GM19395 (cell line): ENCODE measurements around the gene CSMD2.
A peak's percentile ranks its signal among the peaks of the same experiment; 100 is the strongest.

Source experiments
- ATAC-seq: cut with Tn5 transposase; IDR thresholded peaks from one replicate; pipeline ENCODE4 v1.9.1; 2021; ENCODE audit warnings: mild to moderate bottlenecking, moderate library complexity; ENCODE audit not compliant: unreplicated experiment

Gene CSMD2

DNA sequence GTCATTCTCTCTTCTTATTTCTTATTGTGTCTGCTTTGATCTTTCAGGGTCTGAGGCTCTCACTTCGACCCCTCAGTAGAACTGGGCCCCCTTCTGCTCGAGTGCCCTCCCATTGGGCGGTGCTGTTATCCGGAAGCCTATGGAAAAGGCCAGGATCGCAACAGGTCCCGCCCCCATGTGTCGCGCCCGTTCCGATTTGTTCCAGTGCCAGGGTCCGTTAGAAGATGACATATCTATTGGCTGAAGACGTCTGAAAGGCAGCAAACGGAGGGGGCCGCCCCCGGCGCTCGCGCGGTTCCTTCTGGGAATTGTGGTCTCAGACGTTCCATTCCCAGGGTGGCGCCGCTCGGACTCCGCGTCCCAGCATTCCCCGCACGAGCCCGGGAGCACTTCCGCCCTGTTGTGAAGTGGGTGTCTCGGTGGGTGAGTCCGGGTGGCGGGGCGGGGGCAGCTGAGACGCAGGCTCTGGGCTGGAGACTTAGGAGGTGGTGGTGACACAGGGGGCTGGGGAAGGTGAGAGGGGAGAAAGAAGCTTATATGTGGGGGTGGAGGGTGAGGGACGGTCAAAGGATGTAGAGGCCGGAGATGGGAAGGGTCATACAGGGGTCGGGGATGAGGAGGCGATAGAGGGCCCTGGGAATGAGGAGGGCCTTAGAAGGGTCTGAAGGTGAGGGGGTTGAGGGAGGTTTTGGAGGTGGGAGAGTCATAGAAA, 692.6 kb downstream of the CSMD2 start, which contains the start of gene ZSCAN20:
Gene ZSCAN20 (plus strand): TSS at position 377 of the 712 bp plus-strand sequence. CDS start 6,644 bp downstream, outside the sequence.
- ATAC-seq, result peak; percentile 95

DNA sequence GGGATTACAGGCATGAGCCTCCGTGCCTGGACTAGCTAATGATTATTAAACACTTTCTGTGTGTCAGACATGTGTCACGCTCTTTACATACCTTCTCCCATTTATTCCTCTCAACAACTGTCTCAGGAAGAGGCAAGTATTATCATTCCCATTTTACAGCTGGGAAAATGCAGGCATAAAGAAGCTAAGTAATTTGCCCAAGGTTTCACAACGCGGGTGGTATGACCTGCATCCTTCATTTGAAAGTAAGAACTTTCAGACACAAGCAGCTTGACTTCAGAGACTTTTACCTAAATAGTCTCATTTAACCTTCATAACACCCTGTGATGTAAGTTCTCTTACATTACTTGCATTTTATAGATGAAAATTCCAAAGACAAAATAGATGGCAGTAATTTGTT, 693.6 kb downstream of the CSMD2 start:
- no peak for ATAC-seq

DNA sequence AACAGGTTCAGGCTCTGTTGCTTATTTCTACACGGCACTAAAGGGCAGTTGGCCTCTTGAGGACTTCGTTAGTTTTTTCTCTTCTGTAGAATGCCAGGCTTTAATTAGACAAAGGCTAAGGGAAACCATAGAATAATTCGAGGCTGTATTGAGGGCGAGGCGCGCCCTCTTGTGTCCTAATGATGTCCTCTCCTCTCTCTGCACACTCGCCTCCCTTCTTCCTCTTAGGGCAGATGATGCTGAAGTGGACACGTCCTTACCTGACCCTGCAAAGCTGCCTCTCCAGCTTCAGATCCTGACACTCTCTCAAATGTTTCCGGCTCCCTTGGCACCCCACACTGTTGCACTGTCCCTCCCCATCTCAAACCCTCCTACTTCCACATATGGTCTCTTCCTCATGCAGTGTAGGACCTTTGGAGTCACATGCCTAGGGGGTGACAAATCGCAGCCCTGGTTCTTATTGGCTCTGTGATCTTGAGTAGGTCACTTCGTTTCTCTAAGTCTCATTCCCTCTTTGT, 694.5 kb downstream of the CSMD2 start:
- no peak for ATAC-seq

DNA sequence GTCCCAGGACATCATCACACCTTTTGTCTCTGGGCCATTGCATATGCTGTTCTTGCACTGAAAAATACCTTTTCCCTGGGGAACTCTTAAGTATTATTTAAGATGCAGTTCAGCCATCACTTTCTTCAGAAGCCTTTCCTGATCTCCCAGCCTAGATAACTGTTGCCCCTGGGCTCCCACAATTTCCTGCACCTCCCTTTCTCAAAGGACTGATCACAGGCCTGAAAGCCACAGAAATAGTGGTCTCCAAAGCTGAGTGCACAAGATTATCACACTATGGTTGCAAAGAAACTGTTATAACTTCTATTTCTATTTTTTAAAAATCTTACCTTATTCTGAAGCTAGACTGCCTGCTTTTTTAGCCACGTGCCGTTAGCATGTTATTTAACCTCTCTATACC, 695.3 kb downstream of the CSMD2 start:
- ATAC-seq, result no peak

DNA sequence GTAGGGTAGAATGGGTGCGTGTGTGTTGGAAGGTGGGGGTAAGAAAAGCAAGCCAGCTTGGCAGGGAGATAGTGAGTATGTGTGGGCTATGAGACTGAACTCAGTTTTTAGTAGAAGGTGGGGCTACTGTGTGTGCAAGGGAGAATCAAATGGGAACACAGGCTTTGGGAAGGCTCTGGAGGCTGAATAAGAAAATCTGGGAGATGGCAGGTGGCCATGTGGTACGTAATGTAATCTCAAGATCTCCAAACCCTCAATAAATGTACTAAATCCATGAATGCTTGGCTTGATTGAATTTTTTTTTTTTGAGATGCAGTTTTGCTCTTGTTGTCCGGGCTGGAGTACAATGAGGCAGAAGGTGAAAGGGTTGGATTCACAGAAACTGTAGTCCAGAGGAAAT, 696.1 kb downstream of the CSMD2 start:
- no peak for ATAC-seq

DNA sequence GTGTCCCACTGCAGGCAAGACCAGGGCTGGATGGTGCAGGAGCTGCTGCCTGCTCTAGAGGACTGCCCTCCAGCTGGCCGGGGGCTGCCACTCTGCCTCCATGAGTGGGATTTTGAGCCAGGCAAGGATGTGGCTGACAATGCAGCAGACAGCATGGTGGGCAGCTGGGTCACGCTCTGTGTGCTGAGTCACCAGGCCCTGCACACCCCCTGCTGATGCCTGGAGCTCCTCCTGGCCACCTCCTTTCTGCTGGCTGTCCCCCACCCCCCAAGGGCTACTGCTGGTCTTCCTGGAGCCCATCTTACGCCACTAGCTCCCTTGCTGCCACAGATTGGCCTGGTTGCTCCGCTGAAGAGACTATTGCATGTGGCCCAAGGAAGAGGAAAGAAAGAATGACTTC, 696.5 kb downstream of the CSMD2 start:
- ATAC-seq, result no peak

DNA sequence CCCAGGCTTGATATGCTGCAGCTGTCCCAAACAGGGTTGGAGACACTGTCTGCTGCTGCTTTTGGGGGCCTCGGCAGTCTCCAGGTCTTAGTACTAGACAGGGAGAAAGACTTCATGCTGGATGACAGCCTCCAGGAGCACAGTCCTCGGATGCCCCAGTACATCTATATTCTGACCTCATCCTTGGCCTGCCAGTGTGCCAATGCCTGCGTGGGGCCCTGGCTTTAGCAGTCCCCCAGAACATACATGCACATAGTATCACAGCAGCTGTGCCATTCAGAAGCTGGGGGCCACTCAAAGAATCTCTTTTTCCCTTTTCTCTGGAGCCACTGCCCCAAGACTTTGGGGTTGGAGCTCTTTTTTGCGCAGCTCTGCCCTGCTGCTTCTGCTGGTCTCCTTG, 697.0 kb downstream of the CSMD2 start:
- ATAC-seq, result no peak

DNA sequence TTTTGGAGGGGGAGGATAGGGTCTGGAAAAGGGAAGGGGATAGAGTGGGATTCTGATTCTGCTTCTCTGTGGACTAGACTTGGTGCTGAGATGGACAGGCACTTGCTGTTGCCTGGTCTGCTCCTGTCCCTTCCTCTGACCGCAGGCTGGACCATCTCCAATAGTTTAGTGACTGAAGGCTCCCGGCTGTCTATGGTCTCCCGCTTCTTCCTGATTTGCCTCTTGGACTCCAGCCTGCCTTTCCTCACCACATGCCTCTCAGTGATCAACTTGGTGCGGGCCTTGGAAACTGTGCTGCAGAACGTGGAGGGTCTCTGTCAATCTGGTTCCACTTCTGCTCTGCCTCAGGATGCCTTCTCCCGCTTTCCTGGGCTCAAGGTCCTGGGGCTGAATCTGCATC, 698.9 kb downstream of the CSMD2 start:
- no peak for ATAC-seq

DNA sequence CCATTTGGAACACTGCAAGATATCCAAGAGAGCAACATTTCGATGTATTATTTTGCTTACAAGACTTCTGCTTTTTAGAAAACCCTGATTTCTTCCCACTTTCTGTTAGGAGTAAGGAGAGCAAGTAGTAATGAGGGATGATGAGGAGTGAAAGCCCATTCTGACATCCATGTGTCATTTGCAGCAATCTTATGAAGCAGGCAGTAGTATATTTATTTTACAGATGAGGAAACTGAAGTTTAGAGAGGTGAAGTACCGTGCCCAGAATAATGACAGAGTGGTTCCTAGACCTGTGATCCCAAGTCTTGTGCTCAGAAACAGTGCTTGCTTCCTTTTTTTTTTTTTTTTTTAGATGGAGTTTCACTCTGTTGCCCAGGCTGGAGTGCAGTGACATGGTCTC, 699.7 kb downstream of the CSMD2 start:
- ATAC-seq, result no peak

DNA sequence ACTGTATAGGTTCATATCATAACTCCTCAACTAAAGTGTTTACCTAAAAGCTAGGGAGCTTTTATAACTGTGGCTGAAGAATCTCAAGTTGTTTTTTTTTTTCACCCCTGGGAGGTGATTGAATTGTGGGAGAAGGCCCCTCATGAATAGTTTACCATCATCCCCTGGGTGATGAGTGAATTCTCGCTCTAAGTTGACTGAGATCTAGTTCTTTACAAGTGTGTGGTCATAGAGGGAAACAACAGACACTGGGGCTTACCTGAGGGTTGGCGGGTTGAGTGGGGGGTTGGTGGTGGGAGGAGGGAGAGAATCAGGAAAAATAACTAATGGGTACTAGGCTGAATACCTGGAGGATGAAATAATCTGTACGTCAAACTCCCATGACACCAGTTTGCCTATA, 700.5 kb downstream of the CSMD2 start:
- ATAC-seq, result no peak
